Neuron (in vitro differentiated cells): ENCODE results near the gene WDR86.
A peak's percentile ranks its signal among the peaks of the same experiment; 100 is the strongest.

Source experiments
- H2AFZ ChIP-seq: one replicate; pipeline ENCODE4 v1.6.1; 2013; ENCODE audit warnings: low read depth, mild to moderate bottlenecking, inconsistent platforms, low read length, moderate library complexity
- H3K27me3 ChIP-seq: one replicate; pipeline ENCODE4 v1.6.1; 2013; ENCODE audit warnings: low read length; ENCODE audit not compliant: insufficient read depth
- H3K36me3 ChIP-seq: one replicate; pipeline ENCODE4 v1.6.1; 2013; ENCODE audit warnings: low read length; ENCODE audit not compliant: insufficient read depth
- H3K4me1 ChIP-seq: one replicate; pipeline ENCODE4 v1.6.1; 2013; ENCODE audit warnings: low read length; ENCODE audit not compliant: insufficient read depth
- H3K4me3 ChIP-seq: 2 replicates; pipeline ENCODE4 v1.5.1; 2013; ENCODE audit warnings: mild to moderate bottlenecking, low read length, moderate library complexity
- H3K9me3 ChIP-seq: one replicate; pipeline ENCODE4 v1.6.1; 2013; ENCODE audit warnings: low read length

Gene WDR86

GRCh38 chr7:151363182-151363581, 46.7 kb downstream of the WDR86 start:
- Histone ChIP-seq H3K9me3 (peaks cover 8% of the 10 kb centered on the region), H3K27me3 (no peaks in the 10 kb centered on the region), H3K36me3 (peaks cover 28% of the 10 kb centered on the region), H3K4me3 (no peak overlapping the region), H3K4me1 (peaks cover under 1% of the 10 kb centered on the region), H2AFZ (no peak overlapping the region)

GRCh38 chr7:151361193-151361959, 48.5 kb downstream of the WDR86 start:
- no peak overlapping the region for H3K4me3 ChIP-seq
- H3K36me3 ChIP-seq: peaks cover 37% of the 10 kb centered on the region
- H3K4me1 ChIP-seq: no peaks in the 10 kb centered on the region
- H3K27me3 ChIP-seq: no peaks in the 10 kb centered on the region
- peaks cover 8% of the 10 kb centered on the region for H3K9me3 ChIP-seq
- H2AFZ ChIP-seq: no peak overlapping the region

GRCh38 chr7:151352512-151352911, 57.3 kb downstream of the WDR86 start:
- Histone ChIP-seq H3K4me1 (no peaks in the 10 kb centered on the region), H3K9me3 (no peaks in the 10 kb centered on the region), H3K27me3 (no peaks in the 10 kb centered on the region), H3K4me3 (no peak overlapping the region), H3K36me3 (peaks cover 66% of the 10 kb centered on the region), H2AFZ (no peak overlapping the region)

GRCh38 chr7:151351967-151352366, 57.9 kb downstream of the WDR86 start:
- Histone ChIP-seq H3K4me1 (no peaks in the 10 kb centered on the region), H3K4me3 (no peak overlapping the region), H3K27me3 (no peaks in the 10 kb centered on the region), H3K9me3 (no peaks in the 10 kb centered on the region), H3K36me3 (peaks cover 68% of the 10 kb centered on the region), H2AFZ (no peak overlapping the region)

GRCh38 chr7:151351027-151351426, 58.8 kb downstream of the WDR86 start:
- no peaks in the 10 kb centered on the region for H3K27me3 ChIP-seq
- no peaks in the 10 kb centered on the region for H3K4me1 ChIP-seq
- no peak overlapping the region for H2AFZ ChIP-seq
- H3K9me3 ChIP-seq: no peaks in the 10 kb centered on the region
- H3K36me3 ChIP-seq: peaks cover 71% of the 10 kb centered on the region
- H3K4me3 ChIP-seq: no peak overlapping the region

- H3K36me3 ChIP-seq: peaks cover 64% of the 10 kb centered on the region
- no peak overlapping the region for H3K4me3 ChIP-seq
Measured at GRCh38 chr7:151349507-151349853, 60.4 kb downstream of the WDR86 start.

GRCh38 chr7:151348970-151349369, 60.9 kb downstream of the WDR86 start:
- Histone ChIP-seq H2AFZ (no peak overlapping the region), H3K36me3 (peaks cover 63% of the 10 kb centered on the region), H3K9me3 (no peaks in the 10 kb centered on the region), H3K27me3 (no peaks in the 10 kb centered on the region), H3K4me1 (no peaks in the 10 kb centered on the region), H3K4me3 (no peak overlapping the region)

More at GRCh38 chr7:151349507-151349853, 60.4 kb downstream of the WDR86 start:
- Histone ChIP-seq H2AFZ (no peak overlapping the region), H3K4me1 (no peaks in the 10 kb centered on the region), H3K9me3 (no peaks in the 10 kb centered on the region), H3K27me3 (no peaks in the 10 kb centered on the region)

GRCh38 chr7:151347200-151347599, 62.6 kb downstream of the WDR86 start:
- no peaks in the 10 kb centered on the region for H3K9me3 ChIP-seq
- peaks cover 9% of the 10 kb centered on the region for H3K4me1 ChIP-seq
- peaks cover 45% of the 10 kb centered on the region for H3K36me3 ChIP-seq
- H3K27me3 ChIP-seq: no peaks in the 10 kb centered on the region
- H2AFZ ChIP-seq: no peak overlapping the region
- no peak overlapping the region for H3K4me3 ChIP-seq

GRCh38 chr7:151346470-151346769, 63.4 kb downstream of the WDR86 start:
- H2AFZ ChIP-seq: no peak overlapping the region
- H3K27me3 ChIP-seq: no peaks in the 10 kb centered on the region
- H3K9me3 ChIP-seq: no peaks in the 10 kb centered on the region
- H3K4me1 ChIP-seq: peaks cover 9% of the 10 kb centered on the region
- H3K4me3 ChIP-seq: no peak overlapping the region
- H3K36me3 ChIP-seq: peaks cover 38% of the 10 kb centered on the region

GRCh38 chr7:151345576-151346469, 64.0 kb downstream of the WDR86 start:
- peaks cover 32% of the 10 kb centered on the region for H3K36me3 ChIP-seq
- H3K4me3 ChIP-seq: no peak overlapping the region
- no peak overlapping the region for H2AFZ ChIP-seq
- H3K9me3 ChIP-seq: no peaks in the 10 kb centered on the region
- peaks cover 9% of the 10 kb centered on the region for H3K4me1 ChIP-seq
- no peaks in the 10 kb centered on the region for H3K27me3 ChIP-seq

- Histone ChIP-seq H3K4me3 (no peak overlapping the region), H2AFZ (no peak overlapping the region), H3K36me3 (peaks cover 21% of the 10 kb centered on the region), H3K27me3 (no peaks in the 10 kb centered on the region), H3K9me3 (no peaks in the 10 kb centered on the region), H3K4me1 (peaks cover 9% of the 10 kb centered on the region)
Measured at GRCh38 chr7:151343516-151343915, 66.3 kb downstream of the WDR86 start.

- Histone ChIP-seq H2AFZ (no peak overlapping the region), H3K9me3 (no peaks in the 10 kb centered on the region), H3K4me3 (peak overlapping the region; percentile 99), H3K36me3 (peaks cover 21% of the 10 kb centered on the region), H3K4me1 (peaks cover 9% of the 10 kb centered on the region), H3K27me3 (no peaks in the 10 kb centered on the region)
Measured at GRCh38 chr7:151342811-151343210, 67.0 kb downstream of the WDR86 start.

GRCh38 chr7:151342102-151342646, 67.7 kb downstream of the WDR86 start:
- no peaks in the 10 kb centered on the region for H3K9me3 ChIP-seq
- peak overlapping the region; percentile 99 for H3K4me3 ChIP-seq
- H3K27me3 ChIP-seq: no peaks in the 10 kb centered on the region
- peak overlapping the region; percentile 96 for H2AFZ ChIP-seq
- H3K4me1 ChIP-seq: peaks cover 9% of the 10 kb centered on the region
- H3K36me3 ChIP-seq: peaks cover 16% of the 10 kb centered on the region
